Astrocyte (in vitro differentiated cells and primary cell): ENCODE results near the gene CERS1. TPM values are rescaled to one million over a fixed set of nuclear protein-coding genes. Genes with fewer than 3 reads are reported as not detected.

ENCODE experiments used
- DNase-seq: peaks from one replicate; pipeline ENCODE4 v3.0.0-alpha.2; 2010; ENCODE audit warnings: low read depth
- FAIRE-seq: peaks from 2 replicates; lab custom pipeline; 2011; peaks lifted over from hg19 to GRCh38; lab: Jason Lieb, UNC
- H2AFZ ChIP-seq: 2 replicates; pipeline ENCODE4 v1.6.0; 2012; ENCODE audit warnings: low read depth, low read length, inconsistent platforms
- H3K27ac ChIP-seq: 2 replicates; pipeline ENCODE4 v1.5.1; 2011; ENCODE audit warnings: low read depth, low read length, inconsistent platforms
- H3K27me3 ChIP-seq: 2 replicates; pipeline ENCODE4 v1.6.0; 2011; ENCODE audit warnings: low read length, inconsistent platforms; ENCODE audit not compliant: insufficient read depth
- H3K36me3 ChIP-seq: 2 replicates; pipeline ENCODE4 v1.5.1; 2011; ENCODE audit warnings: low read length, inconsistent platforms; ENCODE audit not compliant: insufficient read depth
- H3K4me1 ChIP-seq: 2 replicates; pipeline ENCODE4 v1.5.1; 2011; ENCODE audit warnings: low read length, inconsistent platforms; ENCODE audit not compliant: insufficient read depth
- H3K4me2 ChIP-seq: 2 replicates; pipeline ENCODE4 v1.6.0; 2012; ENCODE audit warnings: low read length, inconsistent platforms
- H3K4me3 ChIP-seq: 2 replicates; pipeline ENCODE4 v1.5.1; 2011; ENCODE audit warnings: low read depth, mild to moderate bottlenecking, low read length, inconsistent platforms; ENCODE audit not compliant: insufficient read depth
- H3K79me2 ChIP-seq: 2 replicates; pipeline ENCODE4 v1.6.0; 2012; ENCODE audit warnings: mild to moderate bottlenecking, low read length, inconsistent platforms; ENCODE audit not compliant: insufficient read depth
- H3K9ac ChIP-seq: 2 replicates; pipeline ENCODE4 v1.6.0; 2012; ENCODE audit warnings: mild to moderate bottlenecking, low read length, inconsistent platforms
- H3K9me3 ChIP-seq: 2 replicates; pipeline ENCODE4 v1.5.1; 2012; ENCODE audit warnings: low read depth, mild to moderate bottlenecking, low read length, inconsistent platforms; ENCODE audit not compliant: insufficient read depth
- H4K20me1 ChIP-seq: 2 replicates; pipeline ENCODE4 v1.6.0; 2012; ENCODE audit warnings: low read length, inconsistent platforms; ENCODE audit not compliant: insufficient read depth
- H3K27ac Mint-ChIP-seq: one replicate; pipeline ENCODE4 v1.8.0; 2021; ENCODE audit warnings: mild to moderate bottlenecking, mixed read lengths; ENCODE audit not compliant: unreplicated experiment
- H3K27me3 Mint-ChIP-seq: one replicate; pipeline ENCODE4 v1.8.0; 2021; ENCODE audit warnings: low read depth, mixed read lengths; ENCODE audit not compliant: unreplicated experiment
- H3K36me3 Mint-ChIP-seq: one replicate; pipeline ENCODE4 v1.8.0; 2021; ENCODE audit warnings: low read depth, mixed read lengths; ENCODE audit not compliant: unreplicated experiment
- H3K4me1 Mint-ChIP-seq: one replicate; pipeline ENCODE4 v1.8.0; 2021; ENCODE audit warnings: low read depth, mixed read lengths; ENCODE audit not compliant: unreplicated experiment
- H3K4me3 Mint-ChIP-seq: one replicate; pipeline ENCODE4 v1.8.0; 2021; ENCODE audit warnings: mild to moderate bottlenecking, moderate library complexity, mixed read lengths; ENCODE audit not compliant: unreplicated experiment
- H3K9me3 Mint-ChIP-seq: one replicate; pipeline ENCODE4 v1.8.0; 2021; ENCODE audit warnings: mild to moderate bottlenecking, mixed read lengths; ENCODE audit not compliant: unreplicated experiment
- EZH2 ChIP-seq: IDR thresholded peaks from 2 replicates; pipeline ENCODE4 v1.6.1; 2012; ENCODE audit warnings: mild to moderate bottlenecking, low read length, inconsistent platforms; ENCODE audit not compliant: insufficient read depth
- total RNA-seq: library from RNA; stranded (reverse); gene quantifications from 2 replicates; pipeline ENCODE4 v1.2.1, GENCODE V29; 2021
- TF ChIP-seq, protein P1 (sequence below): IDR thresholded peaks from 2 replicates; pipeline ENCODE4 v1.5.1; 2011; ENCODE audit warnings: low read depth, mild to moderate bottlenecking, inconsistent platforms, low read length, moderate library complexity; ENCODE audit not compliant: insufficient read depth

Gene CERS1
- total RNA-seq, 1 donor from 2014 or later: 6.8 TPM

DNA sequence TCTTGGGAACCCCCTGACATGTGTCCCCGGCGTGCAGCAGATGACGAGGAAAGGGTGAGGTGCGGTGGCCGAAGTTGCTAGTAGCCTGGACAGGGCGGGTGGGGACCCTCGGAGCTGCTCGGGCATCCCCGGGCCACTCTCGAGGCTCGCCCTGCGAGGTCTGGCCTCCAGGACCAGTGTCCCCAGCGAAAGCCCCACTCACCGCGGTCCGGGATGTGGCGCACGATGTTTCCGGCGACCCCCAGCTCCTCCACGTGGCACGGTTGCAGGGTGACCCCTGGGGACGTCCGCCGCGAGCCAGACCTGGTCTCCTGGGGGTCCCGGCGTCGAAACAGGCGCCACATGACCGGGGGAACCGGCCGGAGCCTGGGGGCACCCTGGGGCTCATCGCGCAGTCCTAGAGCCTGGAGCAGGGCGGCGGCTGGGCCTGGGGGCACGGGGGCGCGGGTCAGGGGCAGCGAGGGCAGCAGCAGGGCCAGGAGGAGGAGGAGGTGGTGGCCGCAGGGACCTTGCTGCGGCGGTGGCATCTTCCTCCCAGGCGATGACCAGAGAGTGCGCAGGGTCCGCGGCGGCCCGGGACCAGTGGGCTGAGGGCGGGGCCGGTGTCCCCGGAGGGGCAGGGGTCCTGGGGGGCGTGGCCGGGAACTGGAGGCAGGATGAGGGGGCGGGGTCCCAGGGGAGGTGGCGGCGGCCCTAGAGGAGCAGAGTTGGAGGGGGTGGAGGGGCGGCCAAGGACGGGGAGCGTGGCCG lies 26.0 kb downstream of the CERS1 start:
- no peak overlapping the region for H3K27ac ChIP-seq
- TF ChIP-seq, protein P1, sequence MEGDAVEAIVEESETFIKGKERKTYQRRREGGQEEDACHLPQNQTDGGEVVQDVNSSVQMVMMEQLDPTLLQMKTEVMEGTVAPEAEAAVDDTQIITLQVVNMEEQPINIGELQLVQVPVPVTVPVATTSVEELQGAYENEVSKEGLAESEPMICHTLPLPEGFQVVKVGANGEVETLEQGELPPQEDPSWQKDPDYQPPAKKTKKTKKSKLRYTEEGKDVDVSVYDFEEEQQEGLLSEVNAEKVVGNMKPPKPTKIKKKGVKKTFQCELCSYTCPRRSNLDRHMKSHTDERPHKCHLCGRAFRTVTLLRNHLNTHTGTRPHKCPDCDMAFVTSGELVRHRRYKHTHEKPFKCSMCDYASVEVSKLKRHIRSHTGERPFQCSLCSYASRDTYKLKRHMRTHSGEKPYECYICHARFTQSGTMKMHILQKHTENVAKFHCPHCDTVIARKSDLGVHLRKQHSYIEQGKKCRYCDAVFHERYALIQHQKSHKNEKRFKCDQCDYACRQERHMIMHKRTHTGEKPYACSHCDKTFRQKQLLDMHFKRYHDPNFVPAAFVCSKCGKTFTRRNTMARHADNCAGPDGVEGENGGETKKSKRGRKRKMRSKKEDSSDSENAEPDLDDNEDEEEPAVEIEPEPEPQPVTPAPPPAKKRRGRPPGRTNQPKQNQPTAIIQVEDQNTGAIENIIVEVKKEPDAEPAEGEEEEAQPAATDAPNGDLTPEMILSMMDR: no peak
- no peak for TF ChIP-seq EZH2
- peaks cover 4% of the 10 kb centered on the region for H3K36me3 ChIP-seq
- Mint-ChIP-seq H3K36me3 (peaks cover 14% of the 10 kb centered on the region), H3K4me1 (no peaks in the 10 kb centered on the region), H3K4me3 (no peak overlapping the region), H3K9me3 (no peaks in the 10 kb centered on the region), H3K27me3 (no peaks in the 10 kb centered on the region), H3K27ac (no peak overlapping the region)
- no peaks in the 10 kb centered on the region for H3K4me1 ChIP-seq
- H2AFZ ChIP-seq: no peak overlapping the region
- no peak for FAIRE-seq
- no peak overlapping the region for H3K4me2 ChIP-seq
- DNase-seq: no peak
- no peaks in the 10 kb centered on the region for H3K9me3 ChIP-seq
- no peaks in the 10 kb centered on the region for H3K79me2 ChIP-seq
- H3K27me3 ChIP-seq: no peaks in the 10 kb centered on the region
- H3K4me3 ChIP-seq: no peak overlapping the region
- H4K20me1 ChIP-seq: peaks cover 53% of the 10 kb centered on the region
- no peak overlapping the region for H3K9ac ChIP-seq

DNA sequence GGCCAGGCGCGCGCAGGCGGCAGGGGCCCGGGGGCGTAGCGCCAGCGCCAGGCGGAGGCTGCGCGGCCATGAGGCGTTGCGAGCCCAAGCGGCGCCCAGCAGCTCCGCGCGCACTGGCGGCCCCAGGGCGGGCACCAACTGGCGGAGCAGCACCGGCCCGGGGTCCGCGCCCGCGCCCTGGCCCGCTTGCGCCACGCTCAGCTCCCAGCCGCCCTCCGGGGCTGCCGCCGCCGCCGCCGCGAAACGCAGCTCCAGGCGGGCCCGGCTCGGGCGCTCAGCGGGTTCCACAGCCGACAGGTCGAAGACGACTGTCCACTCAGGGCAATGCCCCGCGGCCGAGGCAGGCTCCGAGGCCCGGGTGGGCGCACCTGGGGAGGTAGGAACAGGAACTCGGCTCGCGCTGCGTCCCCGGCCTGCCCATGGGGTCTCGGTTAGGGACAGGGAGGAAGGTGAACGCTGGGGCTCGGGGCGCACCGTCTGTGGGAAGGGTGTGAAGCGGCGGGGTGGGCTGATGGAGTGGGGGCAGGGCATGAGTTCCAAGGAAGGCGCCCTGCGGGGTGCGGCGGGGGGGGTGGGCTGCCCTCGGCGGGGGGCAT lies 26.8 kb downstream of the CERS1 start:
- Mint-ChIP-seq H3K4me1 (no peaks in the 10 kb centered on the region), H3K9me3 (no peaks in the 10 kb centered on the region), H3K27me3 (no peaks in the 10 kb centered on the region), H3K4me3 (no peak overlapping the region), H3K36me3 (peaks cover 13% of the 10 kb centered on the region), H3K27ac (no peak overlapping the region)
- Histone ChIP-seq H3K4me1 (no peaks in the 10 kb centered on the region), H4K20me1 (peaks cover 57% of the 10 kb centered on the region), H3K27ac (no peak overlapping the region), H3K9me3 (no peaks in the 10 kb centered on the region), H3K36me3 (peaks cover 4% of the 10 kb centered on the region), H3K27me3 (no peaks in the 10 kb centered on the region), H3K4me2 (no peak overlapping the region), H3K79me2 (no peaks in the 10 kb centered on the region), H3K4me3 (no peak overlapping the region), H2AFZ (no peak overlapping the region), H3K9ac (no peak overlapping the region)
- FAIRE-seq (no peak), DNase-seq (no peak)
- no peak for TF ChIP-seq EZH2
- TF ChIP-seq, protein P1: no peak
